Smooth muscle cell (in vitro differentiated cells): ENCODE measurements around the gene RECQL. TPM values are rescaled to one million over a fixed set of nuclear protein-coding genes. Genes with fewer than 3 reads are reported as not detected.

Experiments used
- DNase-seq: peaks from one replicate; lab custom pipeline; 2025; ENCODE audit not compliant: unreplicated experiment; lab: John Stamatoyannopoulos, UW
- H2AFZ ChIP-seq: fragments of 200-600 bp; sonication (generic); 2 replicates; pipeline ENCODE4 v1.6.0; 2016; ENCODE audit warnings: antibody characterized with exemption, low read depth, mild to moderate bottlenecking
- H3F3A ChIP-seq: fragments of 200-600 bp; sonication (generic); 2 replicates; pipeline ENCODE4 v1.6.0; 2017; ENCODE audit warnings: antibody characterized with exemption, low read depth
- H3K27ac ChIP-seq: fragments of 200-600 bp; sonication (generic); 2 replicates; pipeline ENCODE4 v1.5.1; 2016; ENCODE audit warnings: low read depth, mild to moderate bottlenecking
- H3K27me3 ChIP-seq: fragments of 200-600 bp; sonication (generic); 2 replicates; pipeline ENCODE4 v1.6.1; 2016; ENCODE audit warnings: low read depth, mild to moderate bottlenecking
- H3K36me3 ChIP-seq: fragments of 200-600 bp; sonication (generic); 2 replicates; pipeline ENCODE4 v1.5.1; 2016; ENCODE audit warnings: low read depth
- H3K4me1 ChIP-seq: fragments of 200-600 bp; sonication (generic); 2 replicates; pipeline ENCODE4 v1.5.1; 2016; ENCODE audit warnings: low read depth
- H3K4me2 ChIP-seq: fragments of 200-600 bp; sonication (generic); 2 replicates; pipeline ENCODE4 v1.6.0; 2016; ENCODE audit warnings: mild to moderate bottlenecking
- H3K4me3 ChIP-seq: fragments of 200-600 bp; sonication (generic); 2 replicates; pipeline ENCODE4 v1.5.1; 2016; ENCODE audit warnings: mild to moderate bottlenecking
- H3K79me2 ChIP-seq: fragments of 200-600 bp; sonication (generic); 2 replicates; pipeline ENCODE4 v1.6.0; 2016; ENCODE audit warnings: low read depth, mild to moderate bottlenecking
- H3K9ac ChIP-seq: fragments of 200-600 bp; sonication (generic); 2 replicates; pipeline ENCODE4 v1.6.0; 2016; ENCODE audit warnings: low read depth
- H3K9me3 ChIP-seq: fragments of 200-600 bp; sonication (generic); replicated peaks from 2 replicates; pipeline ENCODE4 v1.5.1; 2016; ENCODE audit warnings: low read depth
- H4K20me1 ChIP-seq: fragments of 200-600 bp; sonication (generic); 2 replicates; pipeline ENCODE4 v1.6.0; 2016; ENCODE audit warnings: low read depth
- WGBS: methylation state at CpG from one replicate; pipeline ENCODE4 v1.1.7; 2016; ENCODE audit warnings: low lambda C conversion rate; 5-methylcytosine and 5-hydroxymethylcytosine counted together
- polyA plus RNA-seq: library from polyadenylated mRNA; unstranded; fragments of >200 nt; fragmentation: Nextera tagmentation; extraction: Ambion mirVana; gene quantifications from 2 replicates; pipeline ENCODE4 v1.2.1, GENCODE V29; 2016
- total RNA-seq: library from RNA; depleted of rRNA; stranded (reverse); fragments of >200 nt; gene quantifications from 2 replicates; pipeline ENCODE4 v1.2.3, GENCODE V29; 2014
- TF ChIP-seq, protein P1 (sequence below): fragments of 200-600 bp; sonication (generic); IDR thresholded peaks from 2 replicates; pipeline ENCODE4 v1.5.1; 2017; ENCODE audit warnings: borderline replicate concordance, mild to moderate bottlenecking, antibody characterized with exemption; ENCODE audit not compliant: insufficient read depth, poor library complexity, severe bottlenecking

The RECQL gene
- total and polyA plus RNA-seq, 2 experiments from 2014 or later, result 34.5 to 75.3 TPM

DNA sequence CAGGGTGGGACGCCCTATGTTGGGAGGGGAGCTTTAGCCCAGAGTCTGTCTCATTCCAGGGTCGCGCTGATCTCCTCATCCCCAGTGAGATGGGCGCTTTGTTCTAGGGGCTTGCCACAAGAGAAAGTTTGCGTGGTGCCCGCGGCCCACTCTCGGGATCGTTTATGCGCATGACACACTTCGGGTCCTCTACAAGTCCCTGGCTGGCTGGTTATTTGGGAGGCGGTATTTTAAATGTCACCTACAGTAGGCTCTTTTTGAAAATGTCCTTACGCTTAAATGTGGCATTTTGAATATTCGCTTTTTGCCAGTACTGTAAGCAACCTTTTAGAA lies 695 bp upstream of the RECQL start:
- Histone ChIP-seq H3K9ac (peak overlapping the region; percentile 98), H3F3A (peaks cover 4% of the 10 kb centered on the region)
- DNase-seq, result no peak

DNA sequence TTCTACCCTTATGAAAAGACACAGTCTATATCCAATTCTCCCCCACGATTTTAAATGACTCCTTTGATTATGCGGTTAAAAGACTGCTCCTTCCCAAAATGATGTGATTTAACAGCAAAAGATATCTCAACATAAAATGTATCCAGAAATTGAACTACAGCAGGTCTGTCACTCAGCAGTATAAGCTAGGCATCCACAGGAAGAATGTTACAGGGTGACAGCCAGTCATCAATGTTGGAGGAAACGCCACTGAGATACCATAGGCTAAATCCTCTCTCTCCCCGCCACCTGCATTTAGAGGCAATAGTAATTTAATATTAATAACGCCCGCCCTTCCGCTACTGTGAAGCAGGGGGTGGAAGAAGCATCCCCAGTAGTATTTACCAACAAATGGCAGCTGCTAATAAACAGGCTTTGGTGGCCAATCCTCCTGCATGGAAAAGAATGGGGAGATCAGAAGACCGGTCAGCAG lies 613 bp downstream of the RECQL start:
- Histone ChIP-seq H3K79me2 (peaks cover 73% of the 10 kb centered on the region), H3K4me2 (peak overlapping the region; percentile 97), H3K36me3 (no peaks in the 10 kb centered on the region), H3K4me3 (peak overlapping the region; percentile 94), H3K9me3 (no peaks in the 10 kb centered on the region), H3K27me3 (no peaks in the 10 kb centered on the region), H3K9ac (peak overlapping the region; percentile 78), H2AFZ (peak overlapping the region; percentile 86), H3K27ac (peak overlapping the region; percentile 97), H4K20me1 (peaks cover 36% of the 10 kb centered on the region), H3K4me1 (peaks cover 26% of the 10 kb centered on the region), H3F3A (peaks cover 4% of the 10 kb centered on the region)
- TF ChIP-seq, protein P1, sequence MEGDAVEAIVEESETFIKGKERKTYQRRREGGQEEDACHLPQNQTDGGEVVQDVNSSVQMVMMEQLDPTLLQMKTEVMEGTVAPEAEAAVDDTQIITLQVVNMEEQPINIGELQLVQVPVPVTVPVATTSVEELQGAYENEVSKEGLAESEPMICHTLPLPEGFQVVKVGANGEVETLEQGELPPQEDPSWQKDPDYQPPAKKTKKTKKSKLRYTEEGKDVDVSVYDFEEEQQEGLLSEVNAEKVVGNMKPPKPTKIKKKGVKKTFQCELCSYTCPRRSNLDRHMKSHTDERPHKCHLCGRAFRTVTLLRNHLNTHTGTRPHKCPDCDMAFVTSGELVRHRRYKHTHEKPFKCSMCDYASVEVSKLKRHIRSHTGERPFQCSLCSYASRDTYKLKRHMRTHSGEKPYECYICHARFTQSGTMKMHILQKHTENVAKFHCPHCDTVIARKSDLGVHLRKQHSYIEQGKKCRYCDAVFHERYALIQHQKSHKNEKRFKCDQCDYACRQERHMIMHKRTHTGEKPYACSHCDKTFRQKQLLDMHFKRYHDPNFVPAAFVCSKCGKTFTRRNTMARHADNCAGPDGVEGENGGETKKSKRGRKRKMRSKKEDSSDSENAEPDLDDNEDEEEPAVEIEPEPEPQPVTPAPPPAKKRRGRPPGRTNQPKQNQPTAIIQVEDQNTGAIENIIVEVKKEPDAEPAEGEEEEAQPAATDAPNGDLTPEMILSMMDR, result no peak
- DNase-seq, result no peak
- WGBS, result 11% methylated on average over 8 of the region's 8 CpGs

More for the DNA sequence above, 695 bp upstream of the RECQL start:
- TF ChIP-seq, protein P1, result no peak
- Histone ChIP-seq H3K36me3 (no peaks in the 10 kb centered on the region), H4K20me1 (peaks cover 49% of the 10 kb centered on the region), H3K4me1 (peaks cover 26% of the 10 kb centered on the region), H2AFZ (peak overlapping the region; percentile 73), H3K79me2 (peaks cover 80% of the 10 kb centered on the region), H3K27me3 (no peaks in the 10 kb centered on the region), H3K4me2 (peak overlapping the region; percentile 97), H3K4me3 (peak overlapping the region; percentile 94), H3K9me3 (no peaks in the 10 kb centered on the region), H3K27ac (peak overlapping the region; percentile 97)
- 3% methylated on average over 13 of the region's 14 CpGs for WGBS

DNA sequence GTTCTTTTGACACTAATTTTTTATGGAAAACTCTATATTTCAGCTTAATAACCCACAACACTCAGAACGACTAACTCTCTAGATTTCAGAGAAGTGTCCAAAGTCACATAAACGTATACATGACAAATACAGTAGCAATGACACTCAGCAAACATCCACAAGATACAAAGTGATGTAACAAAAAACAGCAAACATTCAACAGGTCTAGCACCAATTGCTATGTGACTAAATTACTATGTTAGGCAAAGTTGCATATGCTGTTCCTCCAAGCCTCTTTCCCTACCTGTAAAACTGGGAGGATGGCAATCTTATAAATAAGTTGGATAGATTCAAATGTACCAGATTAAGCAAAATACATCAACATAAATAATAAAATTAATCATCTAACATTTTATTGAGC lies 1.7 kb downstream of the RECQL start:
- Histone ChIP-seq H4K20me1 (peaks cover 25% of the 10 kb centered on the region), H3K27ac (no peak overlapping the region), H3K4me3 (peak overlapping the region; percentile 94), H3K79me2 (peaks cover 63% of the 10 kb centered on the region), H3K36me3 (no peaks in the 10 kb centered on the region), H3K9ac (no peak overlapping the region), H3K27me3 (no peaks in the 10 kb centered on the region), H3K4me1 (peaks cover 26% of the 10 kb centered on the region), H3K4me2 (peak overlapping the region; percentile 97), H2AFZ (no peak overlapping the region), H3F3A (peaks cover 4% of the 10 kb centered on the region), H3K9me3 (no peaks in the 10 kb centered on the region)
- TF ChIP-seq, protein P1, result no peak
- 77% methylated on average over 2 of the region's 2 CpGs for WGBS
- no peak for DNase-seq

DNA sequence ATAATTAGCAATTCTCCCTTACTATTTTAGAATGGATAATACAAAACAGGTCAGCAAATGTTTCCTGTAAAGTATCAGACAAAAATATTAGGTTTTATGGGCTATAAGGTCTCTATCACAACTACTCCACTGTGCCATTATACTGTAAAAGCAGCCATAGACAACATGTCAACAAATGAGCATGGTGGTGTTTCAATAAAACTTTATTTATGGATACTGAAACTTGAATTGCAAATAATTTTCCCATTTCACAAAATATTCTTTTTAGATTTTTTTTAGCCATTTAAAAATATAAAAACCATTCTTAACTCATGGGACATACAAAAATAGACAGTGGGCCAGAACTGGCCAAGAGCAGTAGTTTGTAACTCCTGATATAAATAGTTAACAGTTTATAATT lies 15.4 kb downstream of the RECQL start:
- Histone ChIP-seq H3K36me3 (peaks cover 17% of the 10 kb centered on the region), H3F3A (no peaks in the 10 kb centered on the region), H4K20me1 (no peaks in the 10 kb centered on the region), H3K4me2 (no peak overlapping the region), H3K9me3 (no peaks in the 10 kb centered on the region), H3K27ac (no peak overlapping the region), H2AFZ (no peak overlapping the region), H3K9ac (no peak overlapping the region), H3K27me3 (no peaks in the 10 kb centered on the region), H3K79me2 (no peaks in the 10 kb centered on the region), H3K4me1 (no peaks in the 10 kb centered on the region), H3K4me3 (no peak overlapping the region)
- TF ChIP-seq, protein P1, result no peak
- no peak for DNase-seq
